Calu3 (cell line): Measurements from ENCODE around the gene APBB1. TPM values are rescaled to one million over a fixed set of nuclear protein-coding genes. Genes with fewer than 3 reads are reported as not detected.

Experiments used
- BruUV-seq: library from RNA; stranded (reverse); fragments of 400-500 nt; replicated peaks from 2 replicates; lab custom pipeline; 2021; lab: Mats Ljungman, UMichigan
- CTCF ChIA-PET: fragments of 300-600 bp; sonication (Branson Sonifier 250); formaldehyde crosslinking; loops from one replicate; lab custom pipeline; 2022; ENCODE audit warnings: antibody characterized with exemption; lab: Charles Lee
- DNase-seq: peaks from one replicate; pipeline ENCODE4 v3.0.0; 2022
- H3K27ac Mint-ChIP-seq: one replicate; pipeline ENCODE4 v1.8.0; 2022; ENCODE audit warnings: mixed read lengths; ENCODE audit not compliant: unreplicated experiment
- H3K27me3 Mint-ChIP-seq: one replicate; pipeline ENCODE4 v1.8.0; 2022; ENCODE audit warnings: mixed read lengths; ENCODE audit not compliant: unreplicated experiment
- H3K36me3 Mint-ChIP-seq: one replicate; pipeline ENCODE4 v1.8.0; 2022; ENCODE audit warnings: mild to moderate bottlenecking, moderate library complexity, mixed read lengths; ENCODE audit not compliant: insufficient read depth, unreplicated experiment
- H3K4me1 Mint-ChIP-seq: one replicate; pipeline ENCODE4 v1.8.0; 2022; ENCODE audit warnings: mild to moderate bottlenecking, low read depth, mixed read lengths; ENCODE audit not compliant: unreplicated experiment
- H3K4me3 Mint-ChIP-seq: one replicate; pipeline ENCODE4 v1.8.0; 2022; ENCODE audit warnings: mild to moderate bottlenecking, low read depth, moderate library complexity, mixed read lengths; ENCODE audit not compliant: unreplicated experiment
- H3K9me3 Mint-ChIP-seq: one replicate; pipeline ENCODE4 v1.8.0; 2022; ENCODE audit warnings: low read depth, mixed read lengths; ENCODE audit not compliant: unreplicated experiment
- CTCF ChIP-seq: fragments of 200-600 bp; IDR thresholded peaks from one replicate; pipeline ENCODE4 v1.8.0; 2022; ENCODE audit warnings: antibody characterized with exemption; ENCODE audit not compliant: unreplicated experiment
- intact Hi-C: fragments of 100-400 bp; cut with micrococcal nuclease; formaldehyde crosslinking; loops from one replicate; pipeline ENCODE4 v1.10.0; 2022; ENCODE audit not compliant: unreplicated experiment
- total RNA-seq: library from RNA; stranded (reverse); gene quantifications from 2 replicates; pipeline ENCODE4 v1.2.3, GENCODE V29; 2022

The APBB1 gene
- total RNA-seq, 1 experiment from 2014 or later, result 2.8 TPM

- H3K36me3 Mint-ChIP-seq, result no peaks in the 10 kb centered on the region
- intact Hi-C loops, result no loop called here
- TF ChIP-seq CTCF, result no peak
- H3K27me3 Mint-ChIP-seq, result peaks cover 6% of the 10 kb centered on the region
- H3K9me3 Mint-ChIP-seq, result no peaks in the 10 kb centered on the region
- no peaks in the 10 kb centered on the region for H3K4me1 Mint-ChIP-seq
- no TSS peak for BruUV-seq
- DNase-seq, result no peak
- H3K4me3 Mint-ChIP-seq, result no peak overlapping the region
- CTCF ChIA-PET, result no interaction called here
- no peak overlapping the region for H3K27ac Mint-ChIP-seq
These were observed 7.3 kb downstream of the APBB1 start for GRCh38 chr11:6411594-6412031.

- H3K9me3 Mint-ChIP-seq, result no peaks in the 10 kb centered on the region
- peaks cover 14% of the 10 kb centered on the region for H3K27me3 Mint-ChIP-seq
- H3K4me3 Mint-ChIP-seq, result no peak overlapping the region
- H3K4me1 Mint-ChIP-seq, result no peaks in the 10 kb centered on the region
- intact Hi-C loops, result no loop called here
- TF ChIP-seq CTCF, result no peak
- CTCF ChIA-PET, result no interaction called here
- H3K36me3 Mint-ChIP-seq, result no peaks in the 10 kb centered on the region
- no peak overlapping the region for H3K27ac Mint-ChIP-seq
- no TSS peak for BruUV-seq
- no peak for DNase-seq
These were observed 8.0 kb downstream of the APBB1 start for GRCh38 chr11:6410695-6411430.

GRCh38 chr11:6406370-6406769, 12.5 kb downstream of the APBB1 start:
- no peak overlapping the region for H3K27ac Mint-ChIP-seq
- CTCF ChIA-PET, result interaction anchor here (0.6 kb wide), 1 partner anchor 62 kb away, joined by 3 read pairs; no protein-coding TSS in a partner anchor
- H3K36me3 Mint-ChIP-seq, result no peaks in the 10 kb centered on the region
- DNase-seq, result no peak
- BruUV-seq, result no TSS peak
- no peaks in the 10 kb centered on the region for H3K9me3 Mint-ChIP-seq
- intact Hi-C loops, result no loop called here
- no peak overlapping the region for H3K4me3 Mint-ChIP-seq
- H3K27me3 Mint-ChIP-seq, result peaks cover 18% of the 10 kb centered on the region
- TF ChIP-seq CTCF, result no peak
- no peaks in the 10 kb centered on the region for H3K4me1 Mint-ChIP-seq

- no peak overlapping the region for H3K4me3 Mint-ChIP-seq
- H3K9me3 Mint-ChIP-seq, result no peaks in the 10 kb centered on the region
- H3K36me3 Mint-ChIP-seq, result no peaks in the 10 kb centered on the region
- intact Hi-C loops, result no loop called here
- no peak for DNase-seq
- no TSS peak for BruUV-seq
- H3K27me3 Mint-ChIP-seq, result peaks cover 18% of the 10 kb centered on the region
- no peak overlapping the region for H3K27ac Mint-ChIP-seq
- CTCF ChIA-PET, result interaction anchor here (0.6 kb wide), 2 partner anchors 63 to 91 kb away, joined by 3 read pairs; partner anchors contain the start of gene DNHD1
- TF ChIP-seq CTCF, result no peak
- H3K4me1 Mint-ChIP-seq, result no peaks in the 10 kb centered on the region
These were observed 13.0 kb downstream of the APBB1 start for GRCh38 chr11:6405846-6406245.
